T-cell (primary cell): ENCODE results near the gene CTNNBIP1. TPM values are rescaled to one million over a fixed set of nuclear protein-coding genes. Genes with fewer than 3 reads are reported as not detected.
"Not testable (repeated sequence)": the region's sequence is repeated elsewhere in the genome, so short reads cannot be mapped to it uniquely, and the experiment has no call there.

ENCODE experiments used
- ATAC-seq, 4 experiments: fragments of 200-7000 bp in 3 of 4; fragments of 150-1000 bp in 1 of 4; cut with Tn5 transposase; replicated peaks in 1 of 4; 1 replicate in 3 of 4; 2 replicates in 1 of 4; pipeline ENCODE4 v1.10.0; 2021; ENCODE audit warnings: moderate library complexity in 3 of 4, mild to moderate bottlenecking in 2 of 4, moderate number of reproducible peaks in 1 of 4
- CTCF ChIA-PET, 2 donors: fragments of 300-600 bp; sonication (Branson Sonifier 250); formaldehyde crosslinking; loops; one replicate each; lab custom pipeline; 2022; ENCODE audit warnings: antibody characterized with exemption in 2 of 2; lab: Charles Lee
- POLR2A ChIA-PET, 2 donors: fragments of 300-600 bp; sonication (Branson Sonifier 250); formaldehyde crosslinking; loops; one replicate each; lab custom pipeline; 2022; ENCODE audit warnings: antibody characterized with exemption in 2 of 2; lab: Charles Lee
- DNase-seq, 35 experiments: peaks; one replicate each; pipeline versions ENCODE4 v3.0.0 to v3.0.0-alpha.2; 2013 to 2023
- H3K27ac ChIP-seq: one replicate; pipeline ENCODE4 v1.5.1; 2013; ENCODE audit warnings: low read length
- H3K27me3 ChIP-seq, 2 experiments: replicated peaks in 1 of 2; 1 replicate in 1 of 2; 2 replicates in 1 of 2; pipeline versions ENCODE4 v1.6.1 to v1.7.0; 2013; ENCODE audit warnings: low read length in 1 of 2, mixed read lengths in 1 of 2; ENCODE audit not compliant: control insufficient read depth in 2 of 2, insufficient read depth in 2 of 2; ENCODE audit errors: extremely low read depth in 1 of 2
- H3K36me3 ChIP-seq, 2 donors: 1 replicate in 1 of 2; 2 replicates in 1 of 2; pipeline versions ENCODE4 v1.6.1 to v1.7.0; 2013; ENCODE audit warnings: low read length in 1 of 2; ENCODE audit not compliant: control insufficient read depth in 2 of 2, insufficient read depth in 1 of 2; ENCODE audit errors: extremely low read depth in 1 of 2
- H3K4me1 ChIP-seq, 2 experiments: 1 replicate in 1 of 2; 2 replicates in 1 of 2; pipeline versions ENCODE4 v1.6.1 to v1.7.0; 2013; ENCODE audit warnings: low read length in 2 of 2, mixed read lengths in 1 of 2; ENCODE audit not compliant: insufficient read depth in 2 of 2, control insufficient read depth in 1 of 2; ENCODE audit errors: extremely low read depth in 1 of 2
- H3K4me3 ChIP-seq, 2 donors: 1 replicate in 1 of 2; 2 replicates in 1 of 2; pipeline versions ENCODE4 v1.5.1 to v1.7.0; 2013; ENCODE audit warnings: mild to moderate bottlenecking in 2 of 2, low read length in 1 of 2, moderate library complexity in 1 of 2; ENCODE audit not compliant: control insufficient read depth in 1 of 2; ENCODE audit errors: extremely low read depth in 1 of 2
- H3K9me3 ChIP-seq: 2 replicates; pipeline ENCODE4 v1.7.0; 2013
- H3K27ac Mint-ChIP-seq, 2 donors: one replicate each; pipeline ENCODE4 v1.8.0; 2020 to 2021; ENCODE audit warnings: mild to moderate bottlenecking in 2 of 2, mixed read lengths in 2 of 2
- H3K27me3 Mint-ChIP-seq, 2 donors: one replicate each; pipeline ENCODE4 v1.8.0; 2021 to 2022; ENCODE audit warnings: mixed read lengths in 2 of 2
- H3K36me3 Mint-ChIP-seq: one replicate; pipeline ENCODE4 v1.8.0; 2021; ENCODE audit warnings: mixed read lengths
- H3K4me1 Mint-ChIP-seq, 3 donors: one replicate each; pipeline ENCODE4 v1.8.0; 2020 to 2022; ENCODE audit warnings: mixed read lengths in 3 of 3, mild to moderate bottlenecking in 1 of 3
- H3K4me3 Mint-ChIP-seq, 3 donors: one replicate each; pipeline ENCODE4 v1.8.0; 2020 to 2022; ENCODE audit warnings: mild to moderate bottlenecking in 3 of 3, mixed read lengths in 3 of 3, moderate library complexity in 3 of 3
- H3K9me3 Mint-ChIP-seq, 3 donors: one replicate each; pipeline ENCODE4 v1.8.0; 2020 to 2022; ENCODE audit warnings: mixed read lengths in 3 of 3
- WGBS: methylation state at CpG from one replicate; pipeline ENCODE4 v1.1.5; 2013; ENCODE audit warnings: missing lambda C conversion rate; ENCODE audit not compliant: insufficient coverage; 5-methylcytosine and 5-hydroxymethylcytosine counted together
- total RNA-seq, 35 experiments: library from RNA in 6 of 35; stranded (reverse) in 6 of 35; fragments of 120-200 nt in 1 of 35; gene quantifications; one replicate each; pipeline versions ENCODE4 v1.2.1 to v1.2.4 and lab custom pipeline; 2013 to 2026

Gene CTNNBIP1
- total RNA-seq, 5 donors from 2014 or later (not counting 1 experiment from before 2014, with no cell fraction given), result 9.1 to 11.1 (median 9.6) TPM

DNA sequence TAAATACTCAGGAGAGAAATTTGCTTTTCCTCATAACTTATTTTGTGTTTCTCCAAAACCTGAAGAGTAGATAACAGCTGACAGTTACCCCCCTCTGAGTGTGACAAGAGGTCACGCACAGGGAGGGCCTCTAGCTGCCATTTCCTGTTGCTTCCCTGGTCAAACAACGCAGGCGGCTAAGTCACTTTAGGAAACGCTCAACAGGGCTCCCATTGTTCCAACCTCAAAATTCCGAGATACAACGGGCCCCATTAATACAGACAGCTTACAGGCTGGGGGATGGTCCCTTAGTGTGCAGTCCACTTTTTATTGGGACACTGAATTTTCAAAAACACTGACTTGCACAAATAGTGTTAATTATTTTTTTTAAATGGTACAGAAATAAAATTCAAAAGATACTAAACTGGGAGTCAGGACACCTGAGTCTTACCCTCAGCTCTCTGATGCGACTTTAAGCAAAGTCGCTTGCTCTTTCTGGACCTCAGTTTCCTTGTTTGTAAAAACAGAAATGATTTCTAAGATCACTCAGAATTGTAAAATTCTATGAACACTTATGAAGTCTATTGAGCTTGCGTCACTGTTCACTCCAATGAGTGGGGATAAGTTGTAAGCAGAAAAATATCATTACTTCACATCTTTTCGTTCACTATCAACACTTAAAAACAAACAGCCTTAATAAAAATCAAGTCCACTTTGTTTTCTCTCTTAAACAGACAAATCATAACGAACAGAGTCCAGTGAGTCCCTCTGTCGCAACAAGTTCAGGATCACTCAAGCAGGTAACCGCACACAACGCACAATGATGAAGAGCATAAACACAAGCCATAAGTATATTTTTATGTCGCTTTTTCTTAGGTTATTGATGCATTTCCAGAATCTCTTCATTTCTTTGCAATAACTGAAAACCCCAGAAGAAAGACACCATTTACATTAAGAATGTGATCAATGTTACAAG lies 19.6 kb upstream of the CTNNBIP1 start:
- Mint-ChIP-seq H3K27ac (no peak overlapping the region), H3K9me3 (no peaks in the 10 kb centered on the region), H3K27me3 (no peaks in the 10 kb centered on the region), H3K4me3 (no peak overlapping the region), H3K36me3 (peaks cover 39% of the 10 kb centered on the region), H3K4me1 (no peaks in the 10 kb centered on the region)
- Histone ChIP-seq H3K27ac (no peak overlapping the region), H3K36me3 (peaks cover 0 to 44% of the 10 kb centered on the region in 2 donors), H3K27me3 (no peaks in the 10 kb centered on the region), H3K4me3 (no peak overlapping the region), H3K9me3 (no peaks in the 10 kb centered on the region), H3K4me1 (no peaks in the 10 kb centered on the region)
- ChIA-PET POLR2A (interaction anchor here in 1 of 2 donors (0.6 kb wide), 1 partner anchor 800 kb away, joined by 3 read pairs; no protein-coding TSS in a partner anchor), CTCF (interaction anchor here in 1 of 2 donors (0.6 kb wide), 1 partner anchor 21 kb away, joined by 4 read pairs; no protein-coding TSS in a partner anchor)
- WGBS, result 98% methylated on average over 6 of the region's 15 CpGs
- ATAC-seq (no peak), DNase-seq (no peak)

DNA sequence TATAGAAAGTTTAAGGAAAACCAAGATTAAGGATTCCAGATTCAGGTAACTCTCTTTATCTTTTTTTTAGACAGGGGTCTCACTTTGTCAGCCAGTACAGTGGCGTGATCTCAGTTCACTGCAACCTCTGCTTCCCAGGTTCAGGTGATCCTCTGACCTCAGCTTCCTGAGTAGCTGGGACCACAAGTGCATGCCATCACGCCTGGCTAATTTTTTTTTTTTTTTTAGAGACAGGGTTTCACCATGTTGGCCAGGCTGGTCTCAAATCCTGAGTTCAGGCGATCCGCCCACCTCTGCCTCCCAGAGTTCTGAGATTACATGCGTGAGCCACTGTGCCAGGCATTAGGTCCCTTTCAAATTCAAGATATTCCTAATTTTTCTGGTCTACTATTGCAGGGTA lies 17.2 kb upstream of the CTNNBIP1 start:
- Histone ChIP-seq H3K27me3 (no peaks in the 10 kb centered on the region), H3K4me1 (no peaks in the 10 kb centered on the region), H3K9me3 (no peaks in the 10 kb centered on the region), H3K4me3 (no peak overlapping the region), H3K36me3 (peaks cover 0 to 29% of the 10 kb centered on the region in 2 donors), H3K27ac (no peak overlapping the region)
- no peak for DNase-seq
- WGBS, result 50% methylated on average over 2 of the region's 5 CpGs
- Mint-ChIP-seq H3K9me3 (no peaks in the 10 kb centered on the region), H3K36me3 (peaks cover 21% of the 10 kb centered on the region), H3K27me3 (no peaks in the 10 kb centered on the region), H3K27ac (no peak overlapping the region), H3K4me3 (no peak overlapping the region), H3K4me1 (no peaks in the 10 kb centered on the region)
- ChIA-PET POLR2A (no interaction called here), CTCF (interaction anchor here in 1 of 2 donors (0.7 kb wide), 1 partner anchor 97 kb away, joined by 7 read pairs; no protein-coding TSS in a partner anchor)
- ATAC-seq, result no peak

DNA sequence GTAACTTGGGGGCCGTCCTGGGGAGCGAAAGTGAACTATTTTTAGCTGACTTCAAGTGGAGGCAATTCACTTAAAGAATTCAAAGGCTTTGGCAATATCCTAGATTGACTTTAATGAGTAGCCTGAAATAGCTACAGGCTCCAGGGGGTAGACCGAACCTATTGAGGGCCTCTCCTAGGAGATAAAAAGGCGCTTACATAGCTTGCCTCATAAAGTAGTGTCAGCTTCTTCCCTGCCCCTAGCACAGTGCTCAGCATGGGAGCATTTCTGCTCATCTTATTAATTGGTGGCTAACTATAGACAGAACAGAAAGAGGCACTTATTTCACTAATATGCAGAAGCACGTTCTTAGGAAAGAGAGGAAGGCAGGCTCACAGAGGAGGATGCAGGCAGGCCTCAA lies 12.3 kb upstream of the CTNNBIP1 start:
- ChIA-PET CTCF (interaction anchor here in 1 of 2 donors (0.6 kb wide), 2 partner anchors 569 to 1140 kb away, joined by 3 to 4 read pairs; no protein-coding TSS in a partner anchor), POLR2A (no interaction called here)
- H3K4me3 ChIP-seq, result no peak overlapping the region
- no peaks in the 10 kb centered on the region for H3K36me3 ChIP-seq
- WGBS, result 80% methylated on average over 1 of the region's 5 CpGs
- Mint-ChIP-seq H3K36me3 (peaks cover 5% of the 10 kb centered on the region), H3K4me3 (no peak overlapping the region), H3K9me3 (no peaks in the 10 kb centered on the region), H3K27me3 (no peaks in the 10 kb centered on the region), H3K27ac (no peak overlapping the region), H3K4me1 (no peaks in the 10 kb centered on the region)
- H3K9me3 ChIP-seq, result no peaks in the 10 kb centered on the region
- ATAC-seq (no peak), DNase-seq (no peak)
- H3K27ac ChIP-seq, result no peak overlapping the region
- no peaks in the 10 kb centered on the region for H3K27me3 ChIP-seq
- H3K4me1 ChIP-seq, result no peaks in the 10 kb centered on the region

DNA sequence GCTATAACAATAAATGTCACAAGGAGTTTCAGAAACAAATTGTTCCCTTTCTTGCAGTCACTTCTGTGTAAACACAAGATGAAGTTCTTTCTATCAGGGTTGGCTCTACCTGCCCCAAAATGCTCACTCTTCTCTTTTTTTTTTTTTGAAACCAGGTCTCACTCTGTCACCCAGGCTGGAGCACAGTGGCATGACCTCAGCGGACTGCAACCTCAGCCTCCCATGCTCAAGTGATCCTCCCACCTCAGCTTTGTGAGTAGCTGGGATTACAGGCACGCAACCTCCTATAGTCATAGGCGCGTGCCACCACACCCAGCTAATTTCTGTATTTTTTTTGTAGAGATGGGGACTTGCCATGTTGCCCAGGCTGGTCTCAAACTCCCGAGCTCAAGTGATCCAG lies 10.5 kb upstream of the CTNNBIP1 start:
- CTCF ChIA-PET, result interaction anchor here in 1 of 2 donors (0.6 kb wide), 1 partner anchor 31 kb away, joined by 3 read pairs; no protein-coding TSS in a partner anchor
- no peak for DNase-seq
- WGBS, result no CpG with 5 or more reads among the region's 5 CpGs
- no peaks in the 10 kb centered on the region for H3K4me1 ChIP-seq
- Mint-ChIP-seq H3K4me1 (no peaks in the 10 kb centered on the region), H3K27me3 (no peaks in the 10 kb centered on the region), H3K27ac (no peak overlapping the region), H3K9me3 (no peaks in the 10 kb centered on the region), H3K4me3 (no peak overlapping the region), H3K36me3 (no peaks in the 10 kb centered on the region)
- no peaks in the 10 kb centered on the region for H3K9me3 ChIP-seq
- no peak for ATAC-seq
- POLR2A ChIA-PET, result no interaction called here
- no peak overlapping the region for H3K27ac ChIP-seq
- no peaks in the 10 kb centered on the region for H3K27me3 ChIP-seq
- H3K36me3 ChIP-seq, result no peaks in the 10 kb centered on the region
- H3K4me3 ChIP-seq, result no peak overlapping the region

DNA sequence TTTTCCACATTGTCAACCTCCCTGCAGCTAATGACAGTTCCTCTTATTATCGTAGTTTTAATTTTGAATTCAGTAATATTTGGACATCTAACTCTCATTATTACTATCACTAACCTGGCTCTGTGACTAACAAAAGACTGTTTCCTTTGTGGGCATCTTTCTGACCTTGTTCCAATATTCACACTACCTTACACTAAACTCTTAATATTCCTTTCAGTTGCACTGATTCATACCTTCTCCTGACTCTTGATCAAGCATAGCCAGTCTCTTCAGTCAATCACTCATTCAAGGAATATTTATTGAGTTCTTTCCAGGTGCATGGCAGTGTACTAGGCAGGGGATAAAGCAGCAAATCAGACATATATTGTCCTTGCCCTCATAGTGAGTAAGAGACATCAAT lies 7.8 kb upstream of the CTNNBIP1 start:
- no peaks in the 10 kb centered on the region for H3K9me3 ChIP-seq
- no CpG with 5 or more reads among the region's 1 CpG for WGBS
- no peak for ATAC-seq
- H3K4me3 Mint-ChIP-seq, result no peak overlapping the region
- H3K27ac Mint-ChIP-seq, result no peak overlapping the region
- no peaks in the 10 kb centered on the region for H3K4me1 ChIP-seq
- H3K4me1 Mint-ChIP-seq, result peaks cover 0 to under 1% (median 0%) of the 10 kb centered on the region in 3 donors
- DNase-seq, result no peak
- CTCF ChIA-PET, result no interaction called here
- POLR2A ChIA-PET, result interaction anchor here in 1 of 2 donors (0.6 kb wide), 1 partner anchor 33 kb away, joined by 4 read pairs; no protein-coding TSS in a partner anchor
- no peaks in the 10 kb centered on the region for H3K36me3 Mint-ChIP-seq
- no peaks in the 10 kb centered on the region for H3K27me3 Mint-ChIP-seq
- H3K4me3 ChIP-seq, result no peak overlapping the region
- no peak overlapping the region for H3K27ac ChIP-seq
- no peaks in the 10 kb centered on the region for H3K9me3 Mint-ChIP-seq
- no peaks in the 10 kb centered on the region for H3K27me3 ChIP-seq
- H3K36me3 ChIP-seq, result no peaks in the 10 kb centered on the region

DNA sequence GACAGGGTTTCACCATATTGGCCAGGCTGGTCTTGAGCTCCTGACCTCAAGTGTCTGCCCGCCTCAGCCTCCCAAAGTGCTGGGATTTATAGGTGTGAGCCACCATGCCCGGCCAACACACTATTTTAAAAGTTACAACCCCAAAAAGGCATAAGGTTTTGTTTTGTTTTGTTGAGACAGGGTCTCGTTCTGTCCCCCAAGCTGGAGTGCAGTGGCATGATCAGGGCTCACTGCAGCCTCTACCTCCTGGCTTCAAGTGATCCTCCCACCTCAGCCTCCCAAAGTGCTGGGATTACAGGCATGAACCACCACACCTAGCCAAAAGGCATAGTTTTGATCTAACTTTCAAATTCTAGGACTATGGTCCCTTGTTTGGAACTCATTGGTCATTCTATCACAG lies 7.4 kb upstream of the CTNNBIP1 start:
- ChIA-PET POLR2A (interaction anchor here (0.6 kb wide), 3 partner anchors 40 to 791 kb away, joined by 4 to 5 read pairs (median 5); no protein-coding TSS in a partner anchor), CTCF (interaction anchor here (0.6 to 0.7 kb wide), 2 partner anchors 137 to 241 kb away, joined by 3 read pairs; no protein-coding TSS in a partner anchor)
- not testable (repeated sequence) for H3K27ac Mint-ChIP-seq, H3K36me3 Mint-ChIP-seq, H3K4me3 ChIP-seq, H3K27me3 Mint-ChIP-seq, DNase-seq, H3K4me1 Mint-ChIP-seq, H3K27ac ChIP-seq, H3K36me3 ChIP-seq, H3K4me1 ChIP-seq, H3K9me3 Mint-ChIP-seq, H3K27me3 ChIP-seq, H3K4me3 Mint-ChIP-seq, ATAC-seq, H3K9me3 ChIP-seq
- no CpG with 5 or more reads among the region's 3 CpGs for WGBS
